ENCODE measurements around the gene CLASP1. TPM values are rescaled to one million over a fixed set of nuclear protein-coding genes. Genes with fewer than 3 reads are reported as not detected.

Gene CLASP1
- total RNA-seq, 2 experiments from 2014 or later: 58.0 to 58.5 TPM

DNA sequence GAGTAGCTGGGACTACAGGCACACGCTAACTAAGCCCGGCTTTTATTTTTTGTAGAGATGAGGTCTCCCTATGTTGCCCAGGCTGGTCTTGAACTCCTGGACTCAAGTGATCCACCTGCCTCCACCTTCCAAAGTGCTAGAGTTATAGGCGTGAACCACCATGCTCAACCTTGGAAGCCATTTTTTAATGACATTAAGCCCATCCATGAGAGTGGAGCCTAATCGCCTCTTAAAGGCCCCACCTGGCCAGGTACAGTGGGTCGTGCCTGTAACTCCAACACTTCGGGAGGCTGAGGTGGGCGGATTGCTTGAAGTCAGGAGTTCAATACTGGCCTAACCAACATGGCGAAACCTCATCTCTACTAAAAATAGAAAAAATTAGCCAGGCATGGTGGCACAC lies 322.6 kb downstream of the CLASP1 start:
- H3K27me3 Mint-ChIP-seq: peaks cover 21% of the 10 kb centered on the region
- TF ChIP-seq CTCF (IDR thresholded peaks at IDR 0.05): no peak
- no peaks in the 10 kb centered on the region for H3K4me1 Mint-ChIP-seq (ENCODE audit: low read depth)
- H3K4me1 ChIP-seq (ENCODE audit: insufficient read depth, low read length): no peaks in the 10 kb centered on the region
- no peaks in the 10 kb centered on the region for H3K36me3 ChIP-seq (ENCODE audit: insufficient read depth, low read length)
- H3K27me3 ChIP-seq (ENCODE audit: control insufficient read depth in 1 of 2, insufficient read depth in 2 of 2, low read length in 2 of 2): peaks cover 0 to 2% of the 10 kb centered on the region in 2 experiments
- H3K9me3 ChIP-seq (ENCODE audit: control insufficient read depth in 1 of 2, insufficient read depth in 1 of 2, low read length in 2 of 2): no peaks in the 10 kb centered on the region
- H3K27ac ChIP-seq (ENCODE audit: low read depth in 1 of 2, low read length in 2 of 2): no peak overlapping the region
- no peaks in the 10 kb centered on the region for H3K9me3 Mint-ChIP-seq
- no peak for ATAC-seq (ENCODE audit: poor library complexity)
- POLR2A ChIA-PET: no interaction called here
- no peak overlapping the region for H3K4me3 ChIP-seq (ENCODE audit: low read length)
- no peak for DNase-seq
- intact Hi-C loops (cut with DNase I, micrococcal nuclease): no loop called here
- CTCF ChIA-PET: no interaction called here
- H3K4me3 Mint-ChIP-seq: no peak overlapping the region
- H3K36me3 Mint-ChIP-seq (ENCODE audit: low read depth): no peaks in the 10 kb centered on the region
- no peak overlapping the region for H3K27ac Mint-ChIP-seq

- DNase-seq: no peak
- ChIA-PET CTCF (no interaction called here), POLR2A (no interaction called here)
- Histone ChIP-seq H3K4me1 (ENCODE audit: insufficient read depth, low read length) (no peaks in the 10 kb centered on the region), H3K27me3 (ENCODE audit: control insufficient read depth in 1 of 2, insufficient read depth in 2 of 2, low read length in 2 of 2) (peaks cover 0 to 2% of the 10 kb centered on the region in 2 experiments), H3K27ac (ENCODE audit: low read depth in 1 of 2, low read length in 2 of 2) (no peak overlapping the region), H3K36me3 (ENCODE audit: insufficient read depth, low read length) (no peaks in the 10 kb centered on the region), H3K4me3 (ENCODE audit: low read length) (no peak overlapping the region), H3K9me3 (ENCODE audit: control insufficient read depth in 1 of 2, insufficient read depth in 1 of 2, low read length in 2 of 2) (no peaks in the 10 kb centered on the region)
- no peak for TF ChIP-seq CTCF (IDR thresholded peaks at IDR 0.05)
- intact Hi-C loops (cut with DNase I, micrococcal nuclease): no loop called here
- no peak overlapping the region for H3K4me3 Mint-ChIP-seq
- no peak for ATAC-seq (ENCODE audit: poor library complexity)
- no peak overlapping the region for H3K27ac Mint-ChIP-seq
- no peaks in the 10 kb centered on the region for H3K36me3 Mint-ChIP-seq (ENCODE audit: low read depth)
- H3K9me3 Mint-ChIP-seq: no peaks in the 10 kb centered on the region
- no peaks in the 10 kb centered on the region for H3K4me1 Mint-ChIP-seq (ENCODE audit: low read depth)
- peaks cover 21% of the 10 kb centered on the region for H3K27me3 Mint-ChIP-seq
Observed at GRCh38 chr2:121324601-121325000, 324.7 kb downstream of the CLASP1 start.

DNA sequence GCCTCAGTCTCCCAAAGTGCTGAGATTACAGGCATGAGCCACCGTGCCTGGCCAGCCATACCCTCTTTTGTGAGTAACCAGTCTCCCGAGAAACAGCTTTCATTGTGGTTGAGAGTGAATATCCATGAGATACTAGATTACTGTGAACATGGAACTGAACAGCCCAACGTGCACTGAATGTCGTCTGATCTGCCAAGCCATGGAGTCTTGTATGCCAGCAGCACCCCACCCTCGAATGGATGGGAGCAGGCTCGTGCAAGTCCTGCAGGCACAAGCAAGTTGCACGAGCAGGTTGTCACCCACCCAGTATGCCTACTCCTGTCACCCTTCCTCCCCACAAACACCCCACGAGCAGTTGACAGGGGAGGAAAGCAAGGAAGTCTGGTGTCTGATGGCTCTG lies 327.8 kb downstream of the CLASP1 start:
- peaks cover 12% of the 10 kb centered on the region for H3K27me3 Mint-ChIP-seq
- H3K9me3 Mint-ChIP-seq: no peaks in the 10 kb centered on the region
- no peak for DNase-seq
- Histone ChIP-seq H3K27ac (ENCODE audit: low read depth in 1 of 2, low read length in 2 of 2) (no peak overlapping the region), H3K36me3 (ENCODE audit: insufficient read depth, low read length) (no peaks in the 10 kb centered on the region), H3K9me3 (ENCODE audit: control insufficient read depth in 1 of 2, insufficient read depth in 1 of 2, low read length in 2 of 2) (no peaks in the 10 kb centered on the region), H3K27me3 (ENCODE audit: control insufficient read depth in 1 of 2, insufficient read depth in 2 of 2, low read length in 2 of 2) (peaks cover 0 to 2% of the 10 kb centered on the region in 2 experiments), H3K4me3 (ENCODE audit: low read length) (no peak overlapping the region), H3K4me1 (ENCODE audit: insufficient read depth, low read length) (no peaks in the 10 kb centered on the region)
- intact Hi-C loops (cut with DNase I, micrococcal nuclease): no loop called here
- no peak overlapping the region for H3K4me3 Mint-ChIP-seq
- no peak for ATAC-seq (ENCODE audit: poor library complexity)
- H3K27ac Mint-ChIP-seq: no peak overlapping the region
- CTCF ChIA-PET: no interaction called here
- no peaks in the 10 kb centered on the region for H3K4me1 Mint-ChIP-seq (ENCODE audit: low read depth)
- H3K36me3 Mint-ChIP-seq (ENCODE audit: low read depth): no peaks in the 10 kb centered on the region
- POLR2A ChIA-PET: no interaction called here
- no peak for TF ChIP-seq CTCF (IDR thresholded peaks at IDR 0.05)

Data from CD4-positive, alpha-beta T cell (primary cell).